ENCODE data around the gene TRAF4.

Gene TRAF4

GRCh38 chr17:28796062-28796461 lies 52.3 kb downstream of the TRAF4 start:
- no peak for DNase-seq (ENCODE audit: low read depth, low spot score)
- TF ChIP-seq CTCF (IDR thresholded peaks at IDR 0.05; ENCODE audit: low read depth, low read length), result no peak
- no peak overlapping the region for H3K4me3 ChIP-seq (ENCODE audit: low read depth, low read length)
- in situ Hi-C loops (cut with HindIII; ENCODE audit: low sequenced_read_pairs), result no loop called here
